ENCODE results near the gene NGF.

NGF gene

GRCh38 chr1:115331558-115332331, 6.3 kb downstream of the NGF start:
- Histone ChIP-seq H3K27me3 (ENCODE audit: insufficient read depth, low read length, poor library complexity, severe bottlenecking) (no peaks in the 10 kb centered on the region), H3K4me2 (ENCODE audit: low read depth, low read length, poor library complexity, severe bottlenecking) (no peak overlapping the region), H3K79me2 (ENCODE audit: insufficient read depth, low read length) (no peaks in the 10 kb centered on the region), H3K4me3 (ENCODE audit: low read length, poor library complexity, severe bottlenecking) (no peak overlapping the region), H2AFZ (ENCODE audit: low read length) (no peak overlapping the region), H3K4me1 (ENCODE audit: insufficient read depth, low read length, poor library complexity, severe bottlenecking) (no peaks in the 10 kb centered on the region), H4K20me1 (ENCODE audit: insufficient read depth, low read length, poor library complexity, severe bottlenecking) (no peaks in the 10 kb centered on the region), H3K9me2 (replicated peaks; ENCODE audit: low read depth, low read length) (no peaks in the 10 kb centered on the region), H3K9ac (ENCODE audit: low read depth, low read length, poor library complexity, severe bottlenecking) (no peak overlapping the region), H3K9me3 (ENCODE audit: insufficient read depth, low read depth, low read length) (no peaks in the 10 kb centered on the region), H3K36me3 (ENCODE audit: insufficient read depth, low read length) (no peaks in the 10 kb centered on the region), H3F3A (ENCODE audit: low read depth) (no peaks in the 10 kb centered on the region)
- TF ChIP-seq, protein P1, sequence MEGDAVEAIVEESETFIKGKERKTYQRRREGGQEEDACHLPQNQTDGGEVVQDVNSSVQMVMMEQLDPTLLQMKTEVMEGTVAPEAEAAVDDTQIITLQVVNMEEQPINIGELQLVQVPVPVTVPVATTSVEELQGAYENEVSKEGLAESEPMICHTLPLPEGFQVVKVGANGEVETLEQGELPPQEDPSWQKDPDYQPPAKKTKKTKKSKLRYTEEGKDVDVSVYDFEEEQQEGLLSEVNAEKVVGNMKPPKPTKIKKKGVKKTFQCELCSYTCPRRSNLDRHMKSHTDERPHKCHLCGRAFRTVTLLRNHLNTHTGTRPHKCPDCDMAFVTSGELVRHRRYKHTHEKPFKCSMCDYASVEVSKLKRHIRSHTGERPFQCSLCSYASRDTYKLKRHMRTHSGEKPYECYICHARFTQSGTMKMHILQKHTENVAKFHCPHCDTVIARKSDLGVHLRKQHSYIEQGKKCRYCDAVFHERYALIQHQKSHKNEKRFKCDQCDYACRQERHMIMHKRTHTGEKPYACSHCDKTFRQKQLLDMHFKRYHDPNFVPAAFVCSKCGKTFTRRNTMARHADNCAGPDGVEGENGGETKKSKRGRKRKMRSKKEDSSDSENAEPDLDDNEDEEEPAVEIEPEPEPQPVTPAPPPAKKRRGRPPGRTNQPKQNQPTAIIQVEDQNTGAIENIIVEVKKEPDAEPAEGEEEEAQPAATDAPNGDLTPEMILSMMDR (conservative IDR thresholded peaks at IDR 0.05; ENCODE audit: low read length) = no peak
- no peak for TF ChIP-seq EZH2phosphoT487 (IDR thresholded peaks at IDR 0.05; ENCODE audit: borderline replicate concordance)

DNA sequence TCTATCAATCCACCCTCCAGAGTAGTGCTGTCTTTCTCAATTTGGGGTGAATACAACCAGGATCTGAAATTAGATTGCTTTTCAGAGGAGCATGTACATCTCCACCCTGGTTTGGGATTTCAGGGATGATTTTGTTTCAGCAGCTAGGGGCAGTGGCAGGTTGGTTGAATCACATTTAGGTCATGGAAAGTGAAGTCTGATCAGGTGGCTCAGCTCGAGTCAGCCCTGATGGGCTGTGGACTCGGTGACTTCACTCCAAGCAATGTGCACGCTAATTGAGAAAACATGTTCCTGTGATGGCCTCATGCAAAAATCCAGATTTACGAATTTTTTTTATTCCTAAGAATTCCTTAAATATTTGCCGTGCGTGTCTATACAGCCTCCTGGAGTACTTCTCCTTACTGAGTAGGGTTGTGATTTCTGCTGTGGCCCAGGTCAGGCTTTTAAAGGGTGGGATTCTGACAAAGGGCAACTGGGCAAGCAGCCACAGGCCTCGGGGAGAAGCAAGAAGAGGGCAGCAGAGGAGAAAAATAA, 7.5 kb downstream of the NGF start:
- no peak overlapping the region for H2AFZ ChIP-seq (ENCODE audit: low read length)
- H3K9me2 ChIP-seq (replicated peaks; ENCODE audit: low read depth, low read length) = no peaks in the 10 kb centered on the region
- no peak overlapping the region for H3K9ac ChIP-seq (ENCODE audit: low read depth, low read length, poor library complexity, severe bottlenecking)
- no peaks in the 10 kb centered on the region for H3K4me1 ChIP-seq (ENCODE audit: insufficient read depth, low read length, poor library complexity, severe bottlenecking)
- H3K4me2 ChIP-seq (ENCODE audit: low read depth, low read length, poor library complexity, severe bottlenecking) = no peak overlapping the region
- H3K36me3 ChIP-seq (ENCODE audit: insufficient read depth, low read length) = no peaks in the 10 kb centered on the region
- no peaks in the 10 kb centered on the region for H3K79me2 ChIP-seq (ENCODE audit: insufficient read depth, low read length)
- H3K4me3 ChIP-seq (ENCODE audit: low read length, poor library complexity, severe bottlenecking) = no peak overlapping the region
- no peaks in the 10 kb centered on the region for H3F3A ChIP-seq (ENCODE audit: low read depth)
- H4K20me1 ChIP-seq (ENCODE audit: insufficient read depth, low read length, poor library complexity, severe bottlenecking) = no peaks in the 10 kb centered on the region
- no peaks in the 10 kb centered on the region for H3K27me3 ChIP-seq (ENCODE audit: insufficient read depth, low read length, poor library complexity, severe bottlenecking)
- no peaks in the 10 kb centered on the region for H3K9me3 ChIP-seq (ENCODE audit: insufficient read depth, low read depth, low read length)
- TF ChIP-seq, protein P1 (conservative IDR thresholded peaks at IDR 0.05; ENCODE audit: low read length) = no peak
- TF ChIP-seq EZH2phosphoT487 (IDR thresholded peaks at IDR 0.05; ENCODE audit: borderline replicate concordance) = no peak

DNA sequence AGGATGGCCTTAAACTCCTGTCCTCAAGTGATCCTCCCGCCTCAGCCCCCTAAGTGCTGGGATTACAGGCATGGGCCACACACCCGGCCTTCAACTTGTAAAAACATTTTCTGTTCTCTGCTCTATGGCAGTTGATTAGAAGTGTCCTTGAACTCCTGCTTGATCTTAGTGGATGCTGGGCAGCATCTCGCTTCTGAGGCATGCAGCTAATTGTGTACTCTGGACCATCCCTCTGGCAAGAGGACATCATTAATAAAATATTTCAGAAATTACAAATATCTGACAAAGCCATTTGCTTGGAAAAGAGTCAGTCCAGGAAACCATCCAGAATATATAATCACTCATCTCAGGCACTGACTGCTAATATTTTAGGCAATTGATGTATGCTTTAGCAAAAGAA, 8.1 kb downstream of the NGF start:
- H3K36me3 ChIP-seq (ENCODE audit: insufficient read depth, low read length) = no peaks in the 10 kb centered on the region
- no peaks in the 10 kb centered on the region for H3K27me3 ChIP-seq (ENCODE audit: insufficient read depth, low read length, poor library complexity, severe bottlenecking)
- H3K4me3 ChIP-seq (ENCODE audit: low read length, poor library complexity, severe bottlenecking) = no peak overlapping the region
- H2AFZ ChIP-seq (ENCODE audit: low read length) = no peak overlapping the region
- H4K20me1 ChIP-seq (ENCODE audit: insufficient read depth, low read length, poor library complexity, severe bottlenecking) = no peaks in the 10 kb centered on the region
- no peaks in the 10 kb centered on the region for H3K9me3 ChIP-seq (ENCODE audit: insufficient read depth, low read depth, low read length)
- TF ChIP-seq EZH2phosphoT487 (IDR thresholded peaks at IDR 0.05; ENCODE audit: borderline replicate concordance) = no peak
- TF ChIP-seq, protein P1 (conservative IDR thresholded peaks at IDR 0.05; ENCODE audit: low read length) = no peak
- no peak overlapping the region for H3K9ac ChIP-seq (ENCODE audit: low read depth, low read length, poor library complexity, severe bottlenecking)
- H3K9me2 ChIP-seq (replicated peaks; ENCODE audit: low read depth, low read length) = no peaks in the 10 kb centered on the region
- no peaks in the 10 kb centered on the region for H3K4me1 ChIP-seq (ENCODE audit: insufficient read depth, low read length, poor library complexity, severe bottlenecking)
- no peak overlapping the region for H3K4me2 ChIP-seq (ENCODE audit: low read depth, low read length, poor library complexity, severe bottlenecking)
- no peaks in the 10 kb centered on the region for H3F3A ChIP-seq (ENCODE audit: low read depth)
- no peaks in the 10 kb centered on the region for H3K79me2 ChIP-seq (ENCODE audit: insufficient read depth, low read length)
